Left cardiac atrium (tissue), 4 donors: Measurements from ENCODE around the gene RC3H2. TPM values are rescaled to one million over a fixed set of nuclear protein-coding genes. Genes with fewer than 3 reads are reported as not detected.
"Not testable (repeated sequence)": the region's sequence is repeated elsewhere in the genome, so short reads cannot be mapped to it uniquely, and the experiment has no call there.

Experiments
- ATAC-seq, 2 donors: fragments of 200-7000 bp; cut with Tn5 transposase; one replicate each; pipeline ENCODE4 v1.9.1; 2020; ENCODE audit warnings: mild to moderate bottlenecking in 2 of 2, moderate library complexity in 2 of 2
- DNase-seq: peaks from one replicate; pipeline ENCODE4 v3.0.0-alpha.2; 2020
- intact Hi-C, 2 donors: fragments of 100-400 bp; cut with DNase I; formaldehyde crosslinking; loops; one replicate each; pipeline versions ENCODE4 v1.14.1 to v1.15.1; 2022 to 2023
- total RNA-seq, 2 donors: library from RNA; stranded (reverse); fragmentation: NEBNext Ultra II Directional; extraction: Animal tissue kit (Norgen Biotek cat#: 25700); gene quantifications; one replicate each; pipeline ENCODE4 v1.2.1, GENCODE V29; 2021
- donor health status: DM: no; HTN: yes; CAD: no.
- donor health status: DM: no; HTN: yes; CAD: no; lungs with severe emphysema.
- donor health status: DM: yes; HTN: yes; CAD: no.
- donor health status: Dilated cardiomyopathy.

The RC3H2 gene
- total RNA-seq, 2 donors from 2014 or later: 36.7 to 41.1 TPM

DNA sequence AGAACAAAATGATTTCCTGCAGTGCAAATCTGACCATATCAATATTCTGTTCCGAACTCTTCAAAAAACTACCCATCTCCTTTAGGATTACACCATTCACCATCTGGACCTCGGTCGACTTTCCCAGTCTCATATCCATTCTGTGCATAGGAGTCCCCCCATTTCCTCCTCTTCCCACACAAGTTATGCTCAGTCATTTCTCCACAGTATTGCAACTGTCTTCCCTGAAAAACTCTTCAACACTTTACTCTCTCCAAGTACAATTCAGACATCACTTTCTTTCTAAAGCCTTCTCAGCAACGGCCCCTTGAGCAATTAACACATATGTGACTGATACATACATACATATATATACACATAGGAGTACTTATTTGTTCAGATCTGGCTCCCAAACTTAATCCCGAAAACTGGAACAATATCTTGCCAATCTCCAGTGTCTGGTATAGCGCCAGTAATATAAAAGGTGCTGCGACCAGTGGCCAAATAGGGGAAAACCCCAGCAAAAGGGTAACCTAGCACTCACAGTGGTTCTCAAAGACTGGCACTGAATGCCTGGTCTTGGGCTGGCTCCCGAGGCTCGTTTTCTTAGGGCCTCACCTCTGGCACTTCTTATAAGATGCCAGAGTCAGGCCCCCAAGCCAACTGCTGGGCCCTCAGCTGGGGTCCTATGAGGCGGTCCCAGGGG, 25.5 kb upstream of the RC3H2 start:
- intact Hi-C loops: no loop called here
- ATAC-seq (no peak), DNase-seq (no peak)

DNA sequence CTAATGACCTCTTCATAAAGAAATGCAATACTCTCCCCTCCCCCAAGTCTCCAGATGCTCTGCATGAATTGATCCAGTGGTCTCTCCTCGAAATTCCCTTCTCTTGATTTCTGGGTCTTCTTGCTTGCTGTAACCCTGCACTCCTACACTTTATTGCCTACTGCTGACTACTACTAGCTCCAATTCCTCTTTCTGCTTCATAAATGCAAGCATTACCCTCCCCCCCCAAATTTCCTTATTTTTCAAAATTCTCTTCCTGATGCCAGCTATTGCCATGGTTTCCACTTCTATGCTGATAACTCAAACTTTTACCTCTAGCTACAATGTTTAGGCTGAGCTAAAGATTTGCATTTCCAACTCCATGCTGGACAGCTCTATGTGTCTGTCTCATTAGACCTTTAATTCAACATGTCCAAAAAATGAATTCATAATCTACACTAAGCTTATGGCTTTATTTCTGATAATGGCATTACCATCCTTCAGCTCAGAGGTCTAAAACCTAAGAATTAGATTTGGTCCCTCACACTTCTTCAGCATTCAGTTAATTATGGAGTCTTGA, 24.7 kb upstream of the RC3H2 start:
- no peak for DNase-seq
- intact Hi-C loops: no loop called here
- no peak for ATAC-seq

DNA sequence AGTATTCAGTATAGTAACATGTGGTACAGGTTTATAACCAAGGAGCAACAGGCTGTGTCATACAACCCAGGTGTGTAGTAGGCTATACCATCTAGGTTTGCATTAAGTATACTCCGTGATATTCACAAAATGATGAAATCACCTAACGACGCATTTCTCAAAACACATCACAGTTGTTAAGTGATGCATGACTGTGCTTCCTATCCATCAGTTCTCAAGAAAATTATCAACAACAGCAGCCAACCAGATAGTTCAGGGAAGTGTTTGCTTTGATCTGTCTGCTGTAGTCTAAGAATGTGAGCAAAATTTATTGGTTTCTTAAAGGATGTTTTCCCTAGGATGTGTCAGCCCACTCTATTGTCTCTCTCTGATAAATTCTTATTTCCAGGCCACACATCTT, 18.8 kb upstream of the RC3H2 start:
- intact Hi-C loops: no loop called here

DNA sequence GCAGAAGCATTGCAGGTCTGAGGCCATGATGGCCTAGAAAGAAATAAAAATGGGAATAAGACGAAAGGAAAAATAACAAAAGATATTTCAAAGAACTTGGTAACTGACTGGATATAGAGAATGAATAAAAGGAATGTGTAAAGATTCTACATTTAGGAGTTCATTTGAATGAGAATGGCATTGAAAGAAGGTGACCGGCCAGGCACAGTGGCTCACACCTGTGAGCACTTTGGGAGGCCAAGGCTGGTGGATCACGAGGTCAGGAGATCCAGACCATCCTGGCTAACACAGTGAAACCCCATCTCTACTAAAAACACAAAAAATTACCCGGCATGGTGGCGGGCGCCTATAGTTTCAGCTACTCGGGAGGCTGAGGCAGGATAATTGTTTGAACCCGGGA, 17.6 kb upstream of the RC3H2 start:
- DNase-seq (no peak), ATAC-seq (no peak)
- intact Hi-C loops: no loop called here

More for the DNA sequence above, 18.8 kb upstream of the RC3H2 start:
- DNase-seq: no peak
- no peak for ATAC-seq

DNA sequence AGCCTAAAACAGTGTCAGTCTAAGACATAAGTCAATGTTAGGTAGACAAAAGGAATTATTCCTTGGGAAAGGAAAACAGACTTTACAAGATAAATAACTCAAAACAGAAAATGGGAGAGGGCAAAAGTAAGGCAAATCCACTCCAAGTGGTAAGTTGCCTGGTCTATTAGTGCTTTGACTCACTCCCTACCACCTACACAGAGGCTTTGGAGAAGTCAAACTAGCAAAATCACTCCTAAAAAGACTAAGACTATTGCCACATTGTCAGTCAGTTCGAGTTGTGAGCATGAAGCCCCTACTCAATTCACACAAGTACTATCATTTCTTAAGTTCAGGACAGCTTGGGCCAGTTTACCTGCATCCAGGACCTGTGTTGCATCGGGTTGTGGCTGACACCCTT, 13.2 kb upstream of the RC3H2 start:
- intact Hi-C loops: no loop called here
- ATAC-seq (no peak), DNase-seq (no peak)

DNA sequence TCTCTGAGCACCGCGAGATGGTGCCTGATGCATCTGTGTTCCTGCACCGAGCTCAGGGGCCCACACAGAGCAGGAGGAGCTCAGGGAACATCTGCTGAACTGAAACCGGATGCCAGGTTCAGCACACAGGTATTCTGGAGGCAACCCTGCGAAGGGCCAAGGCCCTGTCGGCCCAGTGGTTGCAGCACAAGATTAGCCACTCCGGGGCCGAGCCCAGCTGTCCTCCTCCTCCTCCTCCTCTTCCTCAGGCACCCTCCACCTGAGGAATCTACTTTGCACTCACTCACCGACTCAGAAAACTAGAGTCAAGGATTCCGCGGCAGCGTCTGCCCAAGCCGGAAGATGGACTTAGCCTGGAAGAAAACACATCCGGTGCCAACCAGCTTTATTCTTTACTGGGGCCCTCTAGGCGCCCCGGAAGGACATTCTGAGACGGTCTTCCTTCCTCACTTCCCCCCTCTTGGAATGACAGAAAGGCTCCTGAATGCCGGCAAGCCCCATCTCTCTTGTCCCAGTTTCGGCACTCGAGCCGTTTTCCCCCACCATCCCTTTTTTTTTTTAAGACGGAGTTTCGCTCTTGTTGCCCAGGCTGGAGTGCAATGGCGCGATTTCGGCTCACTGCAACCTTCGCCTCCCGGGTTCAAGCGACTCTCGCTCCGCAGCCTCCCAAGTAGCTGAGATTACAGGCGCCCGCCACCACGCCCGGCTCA, 8.0 kb upstream of the RC3H2 start, which contains the start of gene ZBTB6:
ZBTB6 (minus strand) TSS at position 360 of the 710 bp plus-strand sequence. CDS start 1,251 bp downstream, outside the sequence.
- intact Hi-C loops: no loop called here
- ATAC-seq (peak; percentile 99), DNase-seq (peak; percentile 81)

DNA sequence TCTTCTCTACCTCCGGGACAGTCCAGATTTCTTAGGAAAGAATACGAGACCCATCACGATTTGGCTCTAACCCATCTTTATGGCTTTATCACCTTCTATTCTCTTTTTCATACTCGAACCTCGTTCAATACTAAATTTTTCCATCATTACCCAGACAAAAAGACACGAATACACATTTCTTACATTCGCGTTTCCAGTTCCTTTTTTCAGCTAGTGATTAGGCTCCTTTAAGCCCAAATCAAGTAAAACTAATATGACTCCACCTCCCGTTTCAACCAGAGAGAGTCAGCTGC, 7.5 kb upstream of the RC3H2 start:
- intact Hi-C loops: no loop called here
- DNase-seq: no peak
- ATAC-seq: no peak

DNA sequence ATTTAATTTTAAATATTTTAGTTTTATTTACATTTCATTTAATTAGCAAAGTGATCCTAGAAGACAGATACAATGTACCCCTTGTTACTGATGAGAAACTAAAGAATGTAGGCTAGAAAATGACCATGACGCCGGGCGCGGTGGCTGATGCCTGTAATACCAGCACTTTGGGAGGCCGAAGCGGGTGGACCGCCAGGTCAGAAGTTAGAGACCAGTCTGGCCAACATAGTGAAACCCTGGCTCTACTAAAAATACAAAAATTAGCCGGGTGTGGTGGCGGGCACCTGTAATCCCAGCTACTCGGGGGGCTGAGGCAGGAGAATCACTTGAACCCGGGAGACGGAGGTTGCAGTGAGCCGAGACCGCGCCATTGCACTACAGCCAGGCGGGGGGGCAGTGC, 963 bp upstream of the RC3H2 start:
- ATAC-seq, DNase-seq, intact Hi-C loops: not testable (repeated sequence)

DNA sequence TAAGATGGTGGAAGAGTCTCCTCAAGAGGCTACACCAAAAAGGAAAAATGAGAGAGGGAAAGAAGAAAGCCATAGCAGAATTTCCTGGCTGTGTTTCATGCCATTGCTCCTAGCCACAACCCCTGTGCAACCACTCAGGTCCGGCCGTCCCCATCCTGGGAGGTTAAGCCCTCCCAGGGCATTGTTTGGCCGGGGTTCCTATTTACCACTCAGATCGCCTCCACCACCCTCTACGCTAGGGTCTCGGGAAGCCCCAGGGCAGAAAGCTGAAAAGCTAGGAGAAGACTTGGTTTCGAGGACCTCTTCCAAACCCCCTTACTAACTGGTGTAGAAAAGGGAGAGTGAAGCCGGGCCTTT, 715 bp downstream of the RC3H2 start:
- DNase-seq: peak; percentile 43
- intact Hi-C loops: no loop called here
- ATAC-seq: peak; percentile 31 to 60

DNA sequence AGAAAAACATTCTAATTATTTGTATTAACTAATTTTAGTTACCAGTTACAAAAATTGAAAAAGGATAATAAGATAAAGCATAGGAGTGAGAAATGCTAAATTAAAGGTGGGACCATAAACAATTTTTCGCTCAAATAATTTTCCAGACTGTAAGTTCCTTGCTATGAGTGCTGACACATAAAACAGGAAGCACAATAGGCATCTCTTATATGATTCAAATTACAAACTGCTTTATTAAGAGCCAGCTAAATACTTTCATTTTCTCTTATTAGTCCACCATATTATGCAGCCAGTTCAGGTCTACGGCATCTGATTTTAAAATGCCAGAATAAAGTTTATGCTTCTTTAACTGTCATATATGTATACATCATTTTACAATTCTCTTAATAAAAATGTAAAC, 4.4 kb downstream of the RC3H2 start:
- intact Hi-C loops: no loop called here
- DNase-seq (no peak), ATAC-seq (no peak)

DNA sequence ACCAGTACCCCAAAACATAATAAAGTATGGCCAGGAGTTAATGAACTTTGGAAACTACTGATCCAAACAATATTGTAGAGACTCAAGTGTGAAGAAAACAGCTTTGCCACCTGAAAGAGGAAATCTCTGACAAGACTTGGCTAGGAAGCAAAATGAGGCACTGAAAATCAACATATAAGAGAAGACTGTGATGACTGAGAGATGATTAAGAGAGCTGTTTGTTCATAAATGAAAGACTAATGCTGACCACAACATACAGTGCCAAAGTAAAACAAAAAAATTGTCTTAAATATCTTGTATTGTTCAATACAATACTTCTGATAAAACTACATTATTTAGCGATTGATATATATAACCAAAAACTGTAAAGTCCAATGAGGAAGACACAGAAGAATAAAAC, 7.2 kb downstream of the RC3H2 start:
- intact Hi-C loops: no loop called here
- no peak for ATAC-seq

DNA sequence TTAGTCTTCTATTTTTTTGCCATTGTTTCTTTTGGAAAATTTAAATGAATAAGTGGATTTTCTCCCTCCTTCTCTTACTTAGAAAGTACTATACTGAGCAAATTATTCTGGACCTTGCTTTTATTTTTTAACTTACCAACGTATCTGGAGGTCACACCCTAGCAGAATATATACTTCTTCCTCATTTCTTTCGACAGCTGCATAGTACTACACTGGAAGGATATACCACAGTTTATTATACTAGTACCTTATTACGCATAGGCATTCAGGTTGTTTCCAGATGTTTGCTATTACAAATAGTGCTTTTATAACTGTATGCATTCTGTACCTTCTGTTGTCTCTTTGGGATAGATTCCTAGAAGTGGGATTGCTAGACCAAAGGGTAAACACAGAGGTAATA, 16.7 kb downstream of the RC3H2 start:
- ATAC-seq: no peak
- DNase-seq: no peak
- intact Hi-C loops: no loop called here

More for the DNA sequence above, 7.2 kb downstream of the RC3H2 start:
- no peak for DNase-seq

DNA sequence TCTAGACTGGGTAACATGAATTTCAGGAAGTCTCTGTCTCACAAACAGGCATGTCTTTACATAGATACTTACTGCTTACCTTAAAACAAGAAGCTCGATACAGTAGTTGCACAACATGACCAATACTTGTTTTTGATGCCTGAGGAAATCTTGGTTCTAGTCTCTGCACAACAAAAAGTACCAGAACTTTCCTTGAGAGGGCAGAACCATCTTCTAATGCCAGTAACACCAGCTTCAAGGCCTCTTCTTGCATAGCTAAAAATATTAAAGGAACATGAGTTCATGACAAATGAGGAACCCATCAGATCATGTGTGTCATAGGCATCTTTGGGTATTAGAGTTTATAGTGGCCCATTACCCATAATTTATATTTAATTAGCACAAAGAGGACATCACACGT, 22.0 kb downstream of the RC3H2 start:
- DNase-seq: no peak
- no peak for ATAC-seq
- intact Hi-C loops: no loop called here

DNA sequence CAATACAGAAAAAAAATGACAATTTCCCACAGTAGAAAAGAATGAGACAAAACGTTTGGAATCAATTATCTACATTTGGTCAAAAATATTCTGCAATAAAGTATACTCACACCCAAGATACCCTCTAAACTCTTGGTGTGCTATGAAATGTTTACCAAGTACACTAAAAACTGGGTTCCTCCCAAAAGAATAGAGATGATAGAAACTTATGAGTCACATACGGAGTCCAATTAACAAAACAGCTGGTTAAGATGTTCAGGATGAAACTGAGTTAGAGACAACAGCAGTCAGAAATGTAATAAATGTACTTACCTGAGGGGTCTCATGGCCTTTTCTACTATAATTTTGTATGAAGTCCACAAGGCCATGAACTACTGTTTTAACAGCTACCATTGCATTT, 25.7 kb downstream of the RC3H2 start:
- intact Hi-C loops: no loop called here
- ATAC-seq (no peak), DNase-seq (no peak)

DNA sequence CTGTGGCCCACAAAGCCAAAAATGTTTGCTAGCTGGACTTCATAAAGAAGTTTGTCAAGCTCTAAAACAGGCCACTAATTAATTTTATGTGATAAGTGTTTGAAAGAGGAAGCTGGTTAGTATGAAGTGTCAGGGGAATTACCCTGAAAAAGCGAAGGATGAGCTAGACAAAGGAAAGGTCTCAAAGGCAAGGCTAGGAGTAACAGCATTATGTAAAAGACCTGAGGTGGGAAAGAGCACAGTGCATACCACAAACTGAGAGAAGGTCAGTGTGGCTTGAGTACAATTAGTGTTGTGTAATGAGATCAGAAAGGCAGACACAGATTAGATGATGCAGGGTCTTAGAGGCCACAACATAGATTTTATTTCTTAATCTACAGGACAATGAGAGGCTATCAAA, 29.6 kb downstream of the RC3H2 start:
- ATAC-seq: no peak
- intact Hi-C loops: no loop called here
- DNase-seq: no peak

DNA sequence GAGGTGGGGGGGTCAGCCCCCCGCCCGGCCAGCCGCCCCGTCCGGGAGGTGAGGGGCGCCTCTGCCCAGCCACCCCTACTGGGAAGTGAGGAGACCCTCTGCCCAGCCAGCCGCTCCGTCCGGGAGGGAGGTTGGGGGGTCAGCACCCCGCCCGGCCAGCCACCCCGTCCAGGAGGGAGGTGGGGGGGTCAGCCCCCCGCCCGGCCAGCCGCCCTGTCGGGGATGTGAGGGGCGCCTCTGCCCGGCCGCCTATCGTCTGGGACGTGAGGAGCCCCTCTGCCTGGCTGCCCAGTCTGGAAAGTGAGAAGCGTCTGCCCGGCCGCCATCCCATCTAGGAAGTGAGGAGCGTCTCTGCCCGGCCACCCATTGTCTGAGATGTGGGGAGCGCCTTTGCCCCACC, 37.9 kb downstream of the RC3H2 start:
- intact Hi-C loops, ATAC-seq, DNase-seq: not testable (repeated sequence)

DNA sequence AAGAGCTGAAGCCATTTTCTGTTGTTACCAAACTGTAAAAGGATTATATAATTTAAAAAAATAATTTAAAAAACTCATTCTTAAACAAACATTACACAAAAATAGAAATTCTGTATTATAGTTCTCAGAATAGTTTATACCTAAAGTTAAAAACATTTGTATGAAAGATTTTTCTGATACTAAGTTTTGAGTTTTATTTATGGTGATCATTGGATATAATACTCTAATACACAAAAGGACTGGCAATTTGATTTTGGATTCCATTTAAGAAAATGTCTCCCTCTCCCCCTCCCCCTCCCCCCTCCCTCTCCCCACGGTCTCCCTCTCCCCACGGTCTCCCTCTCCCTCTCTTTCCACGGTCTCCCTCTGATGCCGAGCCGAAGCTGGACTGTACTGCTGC, 39.1 kb downstream of the RC3H2 start:
- intact Hi-C loops: no loop called here
- ATAC-seq (no peak), DNase-seq (no peak)

DNA sequence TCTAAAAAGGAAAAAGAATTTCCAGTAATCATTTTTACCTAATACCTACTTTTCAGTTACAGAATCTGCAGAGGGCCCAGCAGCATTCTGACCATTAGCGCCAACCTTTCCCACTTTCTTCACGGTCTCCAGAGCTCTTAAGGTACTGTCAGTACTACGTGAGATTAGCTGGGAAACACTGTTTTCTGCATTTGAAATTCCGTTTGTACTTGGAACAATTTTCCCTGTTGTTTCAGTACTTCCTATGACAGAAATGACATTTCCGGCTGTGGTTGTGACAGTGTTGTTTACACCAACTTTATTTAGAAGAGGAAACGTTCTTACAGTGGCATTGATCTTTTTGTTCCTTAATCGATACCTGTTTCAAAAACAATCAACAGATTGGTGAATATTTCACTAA, 39.9 kb downstream of the RC3H2 start:
- no peak for ATAC-seq
- intact Hi-C loops: no loop called here
- DNase-seq: no peak

DNA sequence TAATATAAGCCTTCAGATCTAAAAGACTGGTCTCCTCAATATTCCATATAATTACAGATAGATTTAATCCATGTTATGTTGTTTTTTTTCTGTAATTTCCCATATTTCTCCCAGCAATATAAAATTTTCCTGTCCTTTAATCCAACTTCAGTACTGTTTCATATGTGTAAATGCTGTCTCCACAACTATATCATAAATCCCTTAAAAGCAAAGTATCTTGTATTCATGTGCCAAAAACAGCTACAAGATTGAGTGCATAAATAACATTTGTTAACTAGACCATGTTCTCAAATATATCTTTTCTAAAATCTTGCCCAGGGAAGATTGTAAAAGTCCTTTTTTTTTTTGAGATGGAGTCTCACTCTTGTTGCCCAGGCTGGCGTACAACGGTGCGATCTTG, 41.8 kb downstream of the RC3H2 start:
- ATAC-seq: no peak
- intact Hi-C loops: no loop called here
- no peak for DNase-seq

DNA sequence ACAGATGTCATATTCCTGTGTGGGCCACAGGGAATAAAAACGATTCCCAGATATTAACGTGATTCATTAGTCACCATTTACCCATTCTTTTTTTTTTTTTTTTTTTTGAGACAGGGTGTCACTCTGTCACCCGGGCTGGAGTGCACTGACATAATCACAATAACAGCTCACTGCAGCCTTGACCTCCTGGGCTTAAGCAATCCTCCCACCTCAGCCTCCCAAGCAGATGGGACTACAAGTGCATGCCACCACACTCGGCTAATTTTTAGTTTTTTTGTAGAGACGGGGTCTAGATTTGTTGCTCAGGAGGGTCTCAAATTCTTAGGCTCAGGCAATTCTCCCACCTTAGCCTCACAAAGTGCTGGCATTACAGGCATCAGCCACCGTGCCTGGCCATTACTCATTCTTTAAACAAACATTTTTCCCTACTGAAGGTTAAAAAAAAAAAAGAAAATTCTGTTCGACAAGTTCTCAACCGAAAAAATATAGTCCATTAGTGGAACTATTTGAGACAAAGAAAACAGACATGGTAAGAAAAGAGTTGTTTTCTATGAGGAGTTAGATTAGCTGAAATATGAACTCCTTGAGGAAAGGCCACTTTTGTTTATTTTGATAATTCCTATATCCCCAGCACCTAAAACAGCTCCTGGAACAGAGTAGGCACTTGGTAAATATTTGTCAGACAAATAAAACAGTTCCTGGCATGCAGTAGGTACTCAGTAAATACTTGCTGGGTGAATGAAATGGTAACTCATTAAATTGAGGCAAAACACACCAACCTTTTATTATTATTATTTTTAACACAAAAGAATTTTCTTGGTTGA, 44.6 kb downstream of the RC3H2 start:
- DNase-seq: no peak
- ATAC-seq: no peak
- intact Hi-C loops: no loop called here
